Stimulated activated naive CD8-positive, alpha-beta T cell treated with anti-CD3 and anti-CD28 coated beads, Interleukin-15, amount 100 ng/mL, for 72 hours (primary cell): ENCODE measurements around the gene TOX3.

Experiments used
- ATAC-seq: fragments of 150-1000 bp; cut with Tn5 transposase; 2 replicates; pipeline ENCODE4 v1.10.0; 2021; ENCODE audit warnings: mild to moderate bottlenecking, moderate library complexity
- DNase-seq, 2 donors: peaks; one replicate each; pipeline ENCODE4 v3.0.0; 2021 to 2022
- H3K27ac Mint-ChIP-seq, 2 donors: one replicate each; pipeline ENCODE4 v1.8.0; 2022; ENCODE audit warnings: mild to moderate bottlenecking in 2 of 2, mixed read lengths in 2 of 2, moderate library complexity in 2 of 2
- H3K27me3 Mint-ChIP-seq: one replicate; pipeline ENCODE4 v1.8.0; 2022; ENCODE audit warnings: mixed read lengths
- H3K4me1 Mint-ChIP-seq: one replicate; pipeline ENCODE4 v1.8.0; 2022; ENCODE audit warnings: mild to moderate bottlenecking, mixed read lengths
- H3K4me3 Mint-ChIP-seq, 2 donors: one replicate each; pipeline ENCODE4 v1.8.0; 2022; ENCODE audit warnings: mild to moderate bottlenecking in 2 of 2, mixed read lengths in 2 of 2, moderate library complexity in 1 of 2
- H3K9me3 Mint-ChIP-seq, 2 donors: one replicate each; pipeline ENCODE4 v1.8.0; 2022; ENCODE audit warnings: mixed read lengths in 2 of 2

The TOX3 gene

DNA sequence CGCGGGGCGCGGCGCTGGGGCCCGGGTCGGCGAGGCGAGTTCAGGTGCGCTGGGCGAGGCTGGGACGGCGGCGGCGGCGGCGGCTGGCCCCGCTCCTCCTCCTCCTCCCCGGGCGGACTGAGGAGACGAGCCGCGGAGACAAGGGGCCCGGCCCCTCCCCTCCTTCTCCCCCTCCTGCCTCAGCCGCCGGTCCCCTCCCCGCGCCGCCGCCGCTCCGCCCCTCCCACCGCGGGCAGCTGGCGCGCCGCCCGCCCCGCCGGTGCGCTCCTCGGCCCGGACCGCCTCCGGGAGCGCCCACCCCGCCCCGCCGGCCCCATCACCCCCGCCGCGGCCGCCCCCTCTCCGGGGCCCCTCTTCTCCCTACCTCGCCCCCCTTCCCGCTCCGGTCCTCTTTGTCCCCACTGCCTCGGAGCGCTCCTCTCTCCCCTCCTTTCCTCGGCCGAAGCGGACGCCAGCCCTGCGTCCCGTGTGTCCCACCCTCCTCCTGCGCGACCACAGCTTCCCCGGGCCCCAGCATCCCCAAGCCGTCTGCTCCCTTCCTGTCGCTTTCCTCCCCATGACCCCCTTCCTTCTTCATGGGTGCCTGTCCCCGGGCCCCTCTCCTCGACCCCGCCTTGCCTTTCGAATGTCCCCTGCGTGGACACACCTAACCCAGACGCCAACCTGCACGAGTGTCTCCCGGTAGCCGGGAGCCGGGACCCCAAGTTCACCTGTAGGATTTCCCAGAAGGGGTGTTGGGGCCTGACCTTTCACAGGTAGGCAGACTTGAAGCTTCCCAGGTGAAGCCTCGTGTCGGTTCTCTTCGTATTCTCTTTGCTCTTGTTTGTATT, at the start of gene TOX3:
Gene TOX3 (minus strand): TSS at position 140 of the 830 bp plus-strand sequence. CDS start 420 bp downstream, outside the sequence.
- Mint-ChIP-seq H3K4me1 (peaks cover 13% of the 10 kb centered on the region), H3K27ac (no peak within 1 kb of the TSS), H3K27me3 (peaks cover 61% of the 10 kb centered on the region), H3K9me3 (no peaks in the 10 kb centered on the region), H3K4me3 (peak within 1 kb of the TSS; percentile 53 to 75)
- ATAC-seq (peak; percentile 18), DNase-seq (no peak)

DNA sequence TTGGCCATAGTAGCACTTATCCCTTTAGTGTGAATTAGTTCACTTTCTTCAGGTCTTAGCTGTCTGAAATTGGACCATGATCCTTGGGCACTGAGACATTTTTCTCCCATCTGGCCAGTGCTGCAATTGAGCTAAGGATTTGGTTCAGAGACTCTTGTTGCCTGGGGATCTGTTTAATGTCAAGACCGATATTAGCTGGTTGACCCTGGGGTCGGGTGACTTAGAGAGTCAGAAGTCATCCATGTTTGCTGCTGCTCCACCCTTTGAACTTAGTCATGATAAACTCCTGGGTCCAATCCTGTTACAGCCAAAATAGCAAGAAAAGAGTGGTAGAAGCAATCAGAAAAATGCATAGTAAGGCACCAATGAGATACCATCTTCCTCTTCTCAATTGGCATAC, 45.8 kb upstream of the TOX3 start:
- Mint-ChIP-seq H3K27me3 (no peaks in the 10 kb centered on the region), H3K9me3 (peaks cover 0 to 7% of the 10 kb centered on the region in 2 donors), H3K4me1 (no peaks in the 10 kb centered on the region), H3K4me3 (no peak overlapping the region), H3K27ac (no peak overlapping the region)
- ATAC-seq (no peak), DNase-seq (no peak)

DNA sequence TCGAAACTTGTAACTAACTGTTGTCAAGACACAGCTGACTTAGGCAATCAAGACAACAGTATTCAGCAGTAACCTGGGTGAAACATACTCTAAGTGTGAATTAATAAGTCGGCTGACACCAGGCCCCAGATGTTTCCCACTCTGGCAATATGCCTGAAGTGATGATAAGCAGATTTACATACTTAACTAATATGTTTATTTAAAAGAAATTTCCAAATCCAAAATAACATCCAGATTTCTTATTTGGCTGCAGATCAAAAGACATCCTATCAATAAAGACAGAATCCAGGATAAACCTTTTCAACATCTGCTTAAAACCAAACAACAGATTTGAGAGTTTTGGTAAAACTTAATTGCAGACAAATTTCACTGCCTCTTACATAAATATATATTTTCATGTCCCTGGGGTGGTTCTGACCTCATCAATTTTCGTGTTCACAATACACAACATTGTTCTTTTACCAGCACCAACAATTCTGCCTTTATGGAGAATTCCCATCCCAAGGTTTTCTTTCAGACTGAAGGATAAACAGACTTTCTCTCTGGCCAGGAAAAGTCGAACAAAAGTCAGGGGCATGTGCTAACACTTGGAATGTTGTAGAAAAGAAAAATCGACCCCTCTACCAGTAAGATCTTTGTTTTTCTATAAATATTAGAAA, 45.1 kb upstream of the TOX3 start:
- no peaks in the 10 kb centered on the region for H3K27me3 Mint-ChIP-seq
- ATAC-seq, result no peak
- no peaks in the 10 kb centered on the region for H3K4me1 Mint-ChIP-seq
- peaks cover 0 to 7% of the 10 kb centered on the region in 2 donors for H3K9me3 Mint-ChIP-seq
- no peak for DNase-seq
- H3K4me3 Mint-ChIP-seq, result no peak overlapping the region
- no peak overlapping the region for H3K27ac Mint-ChIP-seq

DNA sequence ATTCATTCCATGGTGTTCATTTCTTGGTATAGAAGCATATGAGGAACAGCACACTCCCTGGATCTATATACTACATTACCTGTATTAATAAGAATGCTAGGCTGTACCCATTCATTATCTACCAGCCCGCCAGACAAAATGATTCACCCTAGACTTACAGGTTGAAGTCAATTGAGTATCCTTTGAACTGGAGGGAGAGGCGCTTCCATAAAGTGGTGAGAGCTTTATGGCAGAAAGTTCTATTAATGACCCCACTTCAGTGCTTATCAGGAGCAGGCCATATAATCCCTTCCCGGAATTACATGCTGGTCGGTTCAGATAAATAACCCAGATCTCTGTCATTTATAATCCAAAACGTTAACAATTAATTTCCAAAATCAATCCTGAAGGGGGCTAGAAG, 44.5 kb upstream of the TOX3 start:
- DNase-seq (no peak), ATAC-seq (no peak)
- Mint-ChIP-seq H3K27ac (no peak overlapping the region), H3K4me3 (no peak overlapping the region), H3K27me3 (no peaks in the 10 kb centered on the region), H3K9me3 (peaks cover 0 to 7% of the 10 kb centered on the region in 2 donors), H3K4me1 (no peaks in the 10 kb centered on the region)

DNA sequence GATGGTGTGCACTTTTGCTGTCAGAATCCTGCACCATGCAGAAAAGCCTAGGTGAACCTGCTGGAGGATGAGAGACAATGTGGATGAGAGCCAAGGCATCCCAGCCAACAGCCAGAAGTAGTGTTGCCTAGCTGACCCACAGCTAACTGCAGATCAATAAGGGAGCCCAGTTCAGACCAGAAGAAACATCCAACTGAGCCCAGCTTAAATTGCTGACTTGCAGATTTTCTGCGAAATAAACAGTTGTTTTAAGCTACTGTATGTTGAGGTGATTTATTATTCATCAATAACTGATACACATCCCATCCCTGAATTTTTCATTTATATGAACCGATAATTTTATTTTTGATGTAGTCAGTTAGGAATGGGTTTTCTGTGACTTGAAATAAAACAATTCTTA, 39.2 kb upstream of the TOX3 start:
- Mint-ChIP-seq H3K27ac (no peak overlapping the region), H3K9me3 (peaks cover 0 to 7% of the 10 kb centered on the region in 2 donors), H3K4me3 (no peak overlapping the region), H3K4me1 (no peaks in the 10 kb centered on the region), H3K27me3 (no peaks in the 10 kb centered on the region)
- ATAC-seq (no peak), DNase-seq (no peak)

DNA sequence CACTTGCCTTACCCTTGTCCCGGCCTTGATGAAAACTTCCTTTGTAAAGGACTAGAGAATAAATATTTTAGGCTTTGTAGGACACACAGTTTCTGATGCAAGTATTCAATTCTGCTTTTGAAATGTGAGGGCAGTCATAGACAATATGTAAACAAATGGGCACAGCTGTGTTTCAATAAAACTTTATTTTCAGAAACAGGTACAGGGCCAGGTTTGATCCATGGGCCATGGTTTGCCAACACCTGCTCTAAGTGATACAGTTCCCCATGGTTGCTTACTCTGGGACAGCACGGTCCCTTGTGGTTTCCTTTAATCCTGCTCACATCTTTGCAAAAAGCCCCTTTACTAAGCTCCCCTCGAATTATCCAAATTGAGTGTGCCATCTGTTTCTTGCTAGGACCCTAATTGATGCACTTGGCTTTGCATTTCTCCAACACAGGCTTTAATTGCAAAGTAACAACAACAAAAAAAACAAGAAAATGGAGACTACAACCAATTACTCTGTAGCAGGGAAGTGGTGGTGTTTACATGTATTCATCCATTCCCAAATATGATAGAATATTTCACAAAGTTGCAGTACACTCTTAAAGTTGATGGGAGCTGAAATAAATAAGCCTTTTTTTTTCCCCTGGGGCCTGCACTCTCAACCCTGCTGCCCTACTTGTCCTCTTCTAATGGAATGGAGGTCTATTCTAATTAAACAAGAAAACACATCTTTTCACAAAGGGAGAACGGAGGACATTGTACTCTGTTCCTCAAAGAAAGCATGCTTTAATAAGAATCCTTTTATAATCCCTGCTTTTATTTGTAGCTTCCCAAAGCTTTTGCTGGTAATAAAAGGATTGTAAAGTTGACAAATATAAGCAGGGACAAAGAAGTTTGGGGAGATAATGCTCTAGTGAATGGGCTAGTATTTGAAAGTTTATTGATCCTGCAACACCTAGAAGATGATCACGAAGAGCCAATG, 37.7 kb upstream of the TOX3 start:
- no peak for DNase-seq
- Mint-ChIP-seq H3K27ac (no peak overlapping the region), H3K9me3 (peaks cover 0 to 7% of the 10 kb centered on the region in 2 donors), H3K4me1 (no peaks in the 10 kb centered on the region), H3K27me3 (no peaks in the 10 kb centered on the region), H3K4me3 (no peak overlapping the region)
- no peak for ATAC-seq

DNA sequence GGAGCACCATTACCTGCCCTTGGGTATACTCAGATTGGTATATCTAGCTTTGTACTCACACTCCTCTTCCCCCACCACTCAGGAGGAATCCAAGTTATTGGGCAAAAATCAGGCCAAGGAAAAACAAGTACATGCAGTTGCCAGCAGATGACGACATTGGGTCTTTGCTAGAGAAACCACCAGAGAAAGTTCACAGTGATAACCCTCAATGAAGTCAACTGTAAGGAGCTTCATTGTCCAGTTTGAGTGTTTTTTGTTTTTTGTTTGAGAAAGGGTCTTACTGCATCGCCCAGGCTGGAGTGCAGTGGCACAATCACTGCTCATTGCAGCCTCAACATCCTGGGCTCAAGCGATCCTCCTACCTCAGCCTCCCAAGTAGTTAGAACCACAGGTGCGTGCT, 34.6 kb upstream of the TOX3 start:
- Mint-ChIP-seq H3K4me3 (no peak overlapping the region), H3K27ac (no peak overlapping the region), H3K4me1 (no peaks in the 10 kb centered on the region), H3K27me3 (no peaks in the 10 kb centered on the region), H3K9me3 (no peaks in the 10 kb centered on the region)
- DNase-seq, result no peak
- ATAC-seq, result no peak

DNA sequence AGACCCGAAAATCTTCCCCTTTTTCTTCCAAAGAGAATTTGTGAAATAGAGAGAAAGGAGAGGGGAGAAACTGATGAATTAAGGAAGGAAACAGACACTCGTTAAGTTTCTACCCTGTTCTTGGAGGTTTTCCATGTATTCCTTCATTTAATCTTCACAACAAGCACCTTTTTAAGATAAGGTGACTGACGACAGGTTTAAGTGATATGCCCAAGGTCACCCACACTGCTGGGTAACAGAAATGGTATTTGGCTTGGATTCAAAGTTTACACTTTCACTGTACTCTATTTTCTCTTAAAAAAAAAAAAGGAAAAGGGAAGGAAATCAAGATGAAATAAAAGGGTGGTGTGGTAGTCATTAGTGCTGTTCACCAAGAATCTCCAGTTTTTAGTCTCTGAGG, 33.5 kb upstream of the TOX3 start:
- DNase-seq (no peak), ATAC-seq (no peak)
- H3K4me1 Mint-ChIP-seq, result no peaks in the 10 kb centered on the region
- no peaks in the 10 kb centered on the region for H3K9me3 Mint-ChIP-seq
- H3K4me3 Mint-ChIP-seq, result no peak overlapping the region
- peak overlapping the region in 1 of 2 donors; percentile 52 for H3K27ac Mint-ChIP-seq
- no peaks in the 10 kb centered on the region for H3K27me3 Mint-ChIP-seq

DNA sequence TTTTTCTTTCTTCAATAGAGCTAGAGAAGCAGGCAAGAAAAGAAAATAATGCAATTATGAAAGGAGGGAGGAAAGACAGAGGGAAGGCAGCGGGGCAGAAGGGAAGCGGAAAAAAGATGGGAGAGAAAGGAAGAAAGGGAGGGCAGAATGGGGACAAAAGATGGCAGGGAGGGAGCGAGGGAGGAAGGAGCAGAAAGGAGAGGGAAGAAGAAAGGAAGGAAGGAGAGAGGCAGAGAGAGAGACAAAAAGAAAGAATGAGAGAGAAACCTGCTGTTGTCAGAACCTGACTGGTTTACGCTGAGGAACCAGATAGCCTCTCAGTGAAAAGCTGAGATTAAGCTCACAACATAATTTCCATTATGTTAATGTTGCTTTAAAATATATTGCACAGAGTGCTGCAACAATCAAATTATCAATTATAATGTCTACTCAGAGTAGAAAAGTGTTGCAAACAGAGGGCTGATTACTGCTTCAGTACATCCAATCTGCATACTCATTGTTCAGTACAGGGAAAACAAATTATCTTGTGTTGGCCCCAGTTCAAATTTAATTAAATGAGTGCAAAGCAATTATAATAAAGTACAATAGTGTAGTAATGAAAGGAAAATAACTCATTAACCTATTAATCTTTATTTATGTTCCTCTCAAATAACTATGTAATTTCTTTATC, 32.0 kb upstream of the TOX3 start:
- no peak for ATAC-seq
- Mint-ChIP-seq H3K4me1 (no peaks in the 10 kb centered on the region), H3K9me3 (no peaks in the 10 kb centered on the region), H3K4me3 (no peak overlapping the region), H3K27me3 (no peaks in the 10 kb centered on the region), H3K27ac (no peak overlapping the region)
- no peak for DNase-seq

DNA sequence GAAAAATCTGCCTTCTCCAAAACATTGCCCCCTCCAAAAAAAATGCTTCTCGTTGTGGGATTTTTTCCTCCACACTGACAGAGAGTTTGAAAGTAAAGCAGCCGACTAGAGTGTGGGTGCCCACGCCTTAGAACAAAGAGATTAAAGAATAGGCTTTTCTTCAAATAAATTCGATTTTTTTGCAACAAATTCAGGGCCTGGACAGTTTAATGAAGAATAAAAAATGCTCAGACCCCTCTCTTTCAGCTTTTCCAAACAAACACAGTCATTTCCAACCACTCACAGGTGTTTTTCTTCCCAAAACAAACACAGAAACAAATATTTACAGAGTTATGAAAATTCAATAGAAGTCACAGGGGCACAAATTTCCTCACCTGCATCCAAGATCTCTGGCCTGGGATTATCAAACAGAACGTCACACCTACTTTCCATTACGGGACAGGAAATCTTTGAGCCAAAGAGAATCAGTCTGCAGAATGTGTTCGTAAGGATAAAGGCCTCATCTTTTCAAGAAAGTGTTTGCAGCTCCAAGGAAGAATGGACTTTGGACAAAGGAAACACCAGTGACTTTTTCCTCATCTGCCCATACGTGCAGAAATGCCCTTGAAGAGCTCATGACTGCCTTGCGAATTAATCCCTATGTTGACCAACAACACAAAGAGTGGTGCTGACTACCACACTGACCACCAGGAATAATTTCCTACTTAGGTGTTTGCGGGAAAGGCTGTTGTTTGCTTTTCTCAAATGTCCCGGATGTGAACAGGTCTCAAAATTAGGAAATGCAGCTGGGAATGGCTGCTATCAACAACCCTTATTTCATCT, 31.3 kb upstream of the TOX3 start:
- peaks cover 0 to 2% of the 10 kb centered on the region in 2 donors for H3K9me3 Mint-ChIP-seq
- H3K27ac Mint-ChIP-seq, result no peak overlapping the region
- no peak overlapping the region for H3K4me3 Mint-ChIP-seq
- no peak for ATAC-seq
- H3K4me1 Mint-ChIP-seq, result no peaks in the 10 kb centered on the region
- no peak for DNase-seq
- no peaks in the 10 kb centered on the region for H3K27me3 Mint-ChIP-seq

DNA sequence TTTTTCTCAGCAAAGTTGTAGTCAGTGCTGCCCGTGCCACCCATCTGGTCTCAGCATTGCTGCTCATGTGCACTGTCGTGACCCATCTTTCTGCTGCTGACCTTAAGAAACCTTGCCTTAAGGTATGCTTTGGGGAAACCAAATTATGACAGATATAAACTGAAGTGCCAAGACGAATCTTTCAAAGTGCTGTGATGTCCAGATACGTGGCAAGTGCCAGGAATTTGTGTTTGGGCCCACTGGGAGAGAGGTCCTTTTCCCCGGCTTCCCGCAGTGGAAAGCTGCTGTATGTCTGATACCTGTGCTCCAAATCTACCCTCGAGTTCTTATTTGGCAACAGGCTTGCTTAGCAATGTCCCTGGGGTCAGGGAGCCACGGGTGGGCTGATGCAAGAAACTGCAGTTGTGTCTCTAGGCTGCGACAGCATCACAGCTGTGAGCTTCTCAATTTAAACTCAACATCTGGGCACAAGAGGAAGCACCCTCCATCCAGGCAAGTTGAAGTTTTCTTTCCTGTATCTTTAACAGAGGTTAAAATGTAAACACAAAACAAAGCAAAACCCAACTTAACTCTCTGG, 30.3 kb upstream of the TOX3 start:
- Mint-ChIP-seq H3K27me3 (no peaks in the 10 kb centered on the region), H3K4me3 (no peak overlapping the region), H3K9me3 (peaks cover 0 to 11% of the 10 kb centered on the region in 2 donors), H3K27ac (no peak overlapping the region), H3K4me1 (no peaks in the 10 kb centered on the region)
- no peak for ATAC-seq
- no peak for DNase-seq

DNA sequence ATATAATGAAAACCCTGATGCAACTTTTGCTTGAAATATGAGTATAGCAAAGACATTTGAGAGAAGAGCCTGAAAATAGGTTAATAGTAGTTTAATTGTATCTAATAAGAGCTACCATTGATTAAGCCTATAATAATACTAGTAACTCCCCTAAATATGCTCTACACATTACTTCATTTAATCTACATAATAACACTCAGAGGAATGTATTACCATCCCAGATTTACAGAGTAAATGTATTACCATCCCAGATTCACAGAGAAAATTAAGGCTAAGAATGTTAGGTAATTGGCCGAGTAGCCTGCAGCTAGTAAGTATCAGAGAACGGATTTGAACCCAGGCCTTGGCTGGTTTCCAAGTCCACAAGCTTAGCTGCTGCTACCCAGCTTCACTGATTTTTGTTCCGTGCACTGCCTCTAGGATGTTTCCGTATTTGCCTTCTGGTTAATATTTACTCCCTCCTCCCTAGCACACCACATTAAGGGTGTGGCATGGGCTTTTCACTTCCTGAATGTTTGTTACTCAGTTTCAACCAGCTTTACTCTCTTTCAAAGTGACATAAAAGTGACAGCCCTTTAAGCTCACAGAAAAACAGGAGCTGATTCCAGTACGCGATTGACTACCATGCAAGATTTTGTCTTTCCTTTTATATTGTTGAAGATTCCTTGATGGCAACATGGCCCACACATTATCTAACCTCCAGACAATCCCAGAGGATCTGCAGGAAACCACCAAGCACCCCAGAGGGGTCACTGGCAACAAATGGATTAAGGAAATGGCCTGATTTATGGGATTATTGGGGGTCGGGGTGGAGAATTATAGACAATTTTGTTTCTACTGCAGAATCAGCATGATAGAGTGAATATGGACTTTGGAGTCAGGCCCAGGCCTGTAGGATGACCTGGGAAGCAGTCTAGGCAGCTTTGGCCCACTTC, 26.7 kb upstream of the TOX3 start:
- DNase-seq (no peak), ATAC-seq (no peak)
- no peak overlapping the region for H3K4me3 Mint-ChIP-seq
- peaks cover 9 to 21% of the 10 kb centered on the region in 2 donors for H3K9me3 Mint-ChIP-seq
- no peaks in the 10 kb centered on the region for H3K4me1 Mint-ChIP-seq
- H3K27me3 Mint-ChIP-seq, result no peaks in the 10 kb centered on the region
- H3K27ac Mint-ChIP-seq, result no peak overlapping the region

DNA sequence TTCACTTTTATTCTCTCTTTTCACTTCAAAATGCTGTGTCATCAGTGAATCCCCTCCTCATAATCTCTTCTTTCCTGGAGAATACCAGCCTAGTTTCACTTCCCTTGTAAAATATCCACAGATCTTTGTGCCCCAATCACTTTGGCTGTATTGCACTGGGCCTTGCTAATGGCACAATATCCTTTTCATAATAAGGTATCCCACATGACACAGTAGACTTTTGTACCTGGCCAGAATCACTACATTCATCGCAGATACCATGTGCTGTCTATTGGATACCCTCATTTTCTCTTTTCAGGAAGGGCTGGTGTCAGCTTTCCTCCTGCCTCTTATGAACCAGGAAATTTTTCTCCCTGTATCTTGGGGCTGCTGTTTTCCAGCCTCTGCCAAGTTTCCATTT, 25.7 kb upstream of the TOX3 start:
- ATAC-seq (no peak), DNase-seq (no peak)
- no peak overlapping the region for H3K4me3 Mint-ChIP-seq
- no peaks in the 10 kb centered on the region for H3K27me3 Mint-ChIP-seq
- H3K27ac Mint-ChIP-seq, result no peak overlapping the region
- peaks cover 9 to 21% of the 10 kb centered on the region in 2 donors for H3K9me3 Mint-ChIP-seq
- H3K4me1 Mint-ChIP-seq, result no peaks in the 10 kb centered on the region
